GM23338 (cell line): Measurements from ENCODE around the gene SEZ6L.

Experiments
- CREB1 ChIP-seq: fragments of 250-450 bp; sonication (Bioruptor Pico); IDR thresholded peaks from 2 replicates; pipeline ENCODE4 v1.5.0; 2020; ENCODE audit warnings: low read depth, mild to moderate bottlenecking, moderate library complexity
- CTCF ChIP-seq, 2 experiments: fragments of 200-600 bp in 1 of 2; sonication (generic) in 1 of 2; conservative IDR thresholded peaks; 2 replicates each; pipeline versions ENCODE4 v1.5.1 to v1.6.1; 2016 to 2017; ENCODE audit warnings: antibody characterized with exemption in 2 of 2, low read depth in 2 of 2, mild to moderate bottlenecking in 2 of 2, moderate library complexity in 1 of 2
- ETS1 ChIP-seq: IDR thresholded peaks from 2 replicates; pipeline ENCODE4 v1.6.1; 2016; ENCODE audit warnings: antibody characterized with exemption
- EZH2 ChIP-seq: fragments of 200-600 bp; sonication (generic); IDR thresholded peaks from one replicate; pipeline ENCODE4 v1.8.0; 2017; ENCODE audit warnings: antibody characterized with exemption, mild to moderate bottlenecking, low read depth; ENCODE audit not compliant: unreplicated experiment
- EZH2phosphoT487 ChIP-seq: fragments of 200-600 bp; sonication (generic); IDR thresholded peaks from one replicate; pipeline ENCODE4 v1.8.1; 2018; ENCODE audit warnings: antibody characterized with exemption; ENCODE audit not compliant: unreplicated experiment
- JUNB ChIP-seq: IDR thresholded peaks from one replicate; pipeline ENCODE4 v1.6.1; 2016; ENCODE audit warnings: antibody characterized with exemption; ENCODE audit not compliant: unreplicated experiment
- NANOG ChIP-seq: IDR thresholded peaks from 2 replicates; pipeline ENCODE4 v1.6.1; 2016; ENCODE audit warnings: antibody characterized with exemption, borderline replicate concordance
- POLR2AphosphoS5 ChIP-seq: IDR thresholded peaks from 2 replicates; pipeline ENCODE4 v1.6.1; 2016; ENCODE audit warnings: antibody characterized with exemption, low read depth
- REST ChIP-seq: IDR thresholded peaks from one replicate; pipeline ENCODE4 v1.6.1; 2018; ENCODE audit warnings: antibody characterized with exemption; ENCODE audit not compliant: unreplicated experiment
- STAT1 ChIP-seq: IDR thresholded peaks from one replicate; pipeline ENCODE4 v1.6.1; 2016; ENCODE audit warnings: antibody characterized with exemption; ENCODE audit not compliant: unreplicated experiment
- ZNF331 ChIP-seq: fragments of 250-450 bp; sonication (Bioruptor Pico); IDR thresholded peaks from 2 replicates; pipeline ENCODE4 v1.5.0; 2020; ENCODE audit warnings: low read depth, mild to moderate bottlenecking, moderate library complexity
- ZNF462 ChIP-seq: fragments of 250-450 bp; sonication (Bioruptor Pico); IDR thresholded peaks from 2 replicates; pipeline ENCODE4 v1.5.0; 2020; ENCODE audit warnings: mild to moderate bottlenecking, moderate library complexity

GRCh38 chr22:26197425-26197824 is 28.2 kb downstream of the SEZ6L start:
- TF ChIP-seq CTCF (conservative IDR thresholded peaks at IDR 0.05; ENCODE audit: low read depth in 2 of 2): no peak
- no peak for TF ChIP-seq ETS1
- no peak for TF ChIP-seq EZH2
- no peak for TF ChIP-seq POLR2AphosphoS5
- no peak for TF ChIP-seq REST
- no peak for TF ChIP-seq EZH2phosphoT487
- TF ChIP-seq ZNF462: no peak
- no peak for TF ChIP-seq NANOG
- TF ChIP-seq JUNB: no peak
- no peak for TF ChIP-seq CREB1 (CRISPR knock-in tag)
- TF ChIP-seq STAT1: no peak
- TF ChIP-seq ZNF331 (CRISPR knock-in tag): no peak
